ENCODE results near the gene JPT2. TPM values are rescaled to one million over a fixed set of nuclear protein-coding genes. Genes with fewer than 3 reads are reported as not detected.

Gene JPT2
- total RNA-seq, 1 donor from 2014 or later, result 180 TPM

DNA sequence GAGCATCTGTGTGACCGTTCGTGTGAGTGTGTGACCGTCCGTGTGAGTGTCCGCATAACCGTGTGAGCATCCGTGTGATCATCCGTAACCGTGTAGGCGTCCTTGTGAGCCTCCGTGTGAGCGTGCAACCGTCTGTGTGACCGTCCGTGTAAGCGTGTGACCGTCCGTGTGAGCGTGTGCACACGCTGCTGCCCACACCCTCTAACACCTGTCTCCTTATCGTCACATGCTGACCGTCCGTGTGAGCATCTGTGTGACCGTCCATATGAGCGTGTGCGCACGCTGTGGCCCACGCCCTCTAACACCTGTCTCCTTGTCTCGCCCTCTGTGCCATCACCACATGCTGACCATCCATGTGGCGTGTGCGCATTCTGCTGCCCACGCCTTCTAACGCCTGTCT, 62.2 kb downstream of the JPT2 start:
- Mint-ChIP-seq H3K9me3 (ENCODE audit: unreplicated experiment) (no peaks in the 10 kb centered on the region), H3K36me3 (ENCODE audit: low read depth, unreplicated experiment) (peaks cover 8% of the 10 kb centered on the region), H3K4me1 (ENCODE audit: unreplicated experiment) (peaks cover 2% of the 10 kb centered on the region), H3K4me3 (ENCODE audit: unreplicated experiment) (no peak overlapping the region), H3K27ac (ENCODE audit: unreplicated experiment) (no peak overlapping the region), H3K27me3 (ENCODE audit: unreplicated experiment) (peaks cover 2% of the 10 kb centered on the region)
- TF ChIP-seq, protein P1, sequence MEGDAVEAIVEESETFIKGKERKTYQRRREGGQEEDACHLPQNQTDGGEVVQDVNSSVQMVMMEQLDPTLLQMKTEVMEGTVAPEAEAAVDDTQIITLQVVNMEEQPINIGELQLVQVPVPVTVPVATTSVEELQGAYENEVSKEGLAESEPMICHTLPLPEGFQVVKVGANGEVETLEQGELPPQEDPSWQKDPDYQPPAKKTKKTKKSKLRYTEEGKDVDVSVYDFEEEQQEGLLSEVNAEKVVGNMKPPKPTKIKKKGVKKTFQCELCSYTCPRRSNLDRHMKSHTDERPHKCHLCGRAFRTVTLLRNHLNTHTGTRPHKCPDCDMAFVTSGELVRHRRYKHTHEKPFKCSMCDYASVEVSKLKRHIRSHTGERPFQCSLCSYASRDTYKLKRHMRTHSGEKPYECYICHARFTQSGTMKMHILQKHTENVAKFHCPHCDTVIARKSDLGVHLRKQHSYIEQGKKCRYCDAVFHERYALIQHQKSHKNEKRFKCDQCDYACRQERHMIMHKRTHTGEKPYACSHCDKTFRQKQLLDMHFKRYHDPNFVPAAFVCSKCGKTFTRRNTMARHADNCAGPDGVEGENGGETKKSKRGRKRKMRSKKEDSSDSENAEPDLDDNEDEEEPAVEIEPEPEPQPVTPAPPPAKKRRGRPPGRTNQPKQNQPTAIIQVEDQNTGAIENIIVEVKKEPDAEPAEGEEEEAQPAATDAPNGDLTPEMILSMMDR (IDR thresholded peaks at IDR 0.05; ENCODE audit: unreplicated experiment), result no peak
- no peak for DNase-seq (ENCODE audit: low spot score)

DNA sequence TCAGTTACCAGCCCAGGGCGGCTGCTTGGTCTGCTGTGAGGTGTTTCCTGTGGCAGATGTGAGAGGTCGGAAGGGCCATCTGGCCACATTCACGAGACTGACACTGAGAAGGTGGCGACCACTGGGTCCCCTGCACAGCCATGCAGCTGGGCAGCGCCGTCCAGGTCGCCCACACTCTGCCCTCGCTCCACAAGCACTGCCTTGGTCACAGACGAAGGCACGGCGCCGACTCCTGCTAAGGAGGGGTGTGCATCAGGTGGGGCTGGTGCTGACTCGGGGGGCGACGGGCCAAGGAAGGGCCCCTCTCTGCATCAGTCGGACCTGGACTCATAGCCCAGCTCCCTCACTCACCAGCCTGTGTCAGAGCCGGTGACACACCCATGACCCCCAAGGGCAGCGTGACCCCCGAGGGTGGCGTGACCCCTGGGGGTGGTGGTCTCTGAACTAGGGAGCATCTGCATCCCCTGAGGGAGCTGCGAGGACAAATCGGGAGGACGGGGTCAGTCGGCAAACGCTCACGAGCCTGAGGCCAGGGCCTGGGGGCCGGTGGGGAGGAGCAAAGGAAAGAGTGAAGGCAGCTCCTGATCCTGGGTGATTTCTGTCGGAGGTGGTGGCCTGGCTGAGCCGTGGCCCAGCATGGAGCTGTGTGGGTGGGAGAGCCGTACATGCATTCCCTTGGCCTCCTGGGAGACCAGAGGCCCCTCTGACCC, 62.9 kb downstream of the JPT2 start:
- Mint-ChIP-seq H3K4me1 (ENCODE audit: unreplicated experiment) (peaks cover 2% of the 10 kb centered on the region), H3K27ac (ENCODE audit: unreplicated experiment) (no peak overlapping the region), H3K4me3 (ENCODE audit: unreplicated experiment) (peak overlapping the region; percentile 7), H3K9me3 (ENCODE audit: unreplicated experiment) (no peaks in the 10 kb centered on the region), H3K27me3 (ENCODE audit: unreplicated experiment) (peaks cover 2% of the 10 kb centered on the region), H3K36me3 (ENCODE audit: low read depth, unreplicated experiment) (peaks cover 9% of the 10 kb centered on the region)
- TF ChIP-seq, protein P1 (IDR thresholded peaks at IDR 0.05; ENCODE audit: unreplicated experiment), result no peak
- DNase-seq (ENCODE audit: low spot score), result no peak

GRCh38 chr16:1741553-1742165, 63.6 kb downstream of the JPT2 start:
- H3K4me3 Mint-ChIP-seq (ENCODE audit: unreplicated experiment), result no peak overlapping the region
- no peak overlapping the region for H3K27ac Mint-ChIP-seq (ENCODE audit: unreplicated experiment)
- no peaks in the 10 kb centered on the region for H3K9me3 Mint-ChIP-seq (ENCODE audit: unreplicated experiment)

DNA sequence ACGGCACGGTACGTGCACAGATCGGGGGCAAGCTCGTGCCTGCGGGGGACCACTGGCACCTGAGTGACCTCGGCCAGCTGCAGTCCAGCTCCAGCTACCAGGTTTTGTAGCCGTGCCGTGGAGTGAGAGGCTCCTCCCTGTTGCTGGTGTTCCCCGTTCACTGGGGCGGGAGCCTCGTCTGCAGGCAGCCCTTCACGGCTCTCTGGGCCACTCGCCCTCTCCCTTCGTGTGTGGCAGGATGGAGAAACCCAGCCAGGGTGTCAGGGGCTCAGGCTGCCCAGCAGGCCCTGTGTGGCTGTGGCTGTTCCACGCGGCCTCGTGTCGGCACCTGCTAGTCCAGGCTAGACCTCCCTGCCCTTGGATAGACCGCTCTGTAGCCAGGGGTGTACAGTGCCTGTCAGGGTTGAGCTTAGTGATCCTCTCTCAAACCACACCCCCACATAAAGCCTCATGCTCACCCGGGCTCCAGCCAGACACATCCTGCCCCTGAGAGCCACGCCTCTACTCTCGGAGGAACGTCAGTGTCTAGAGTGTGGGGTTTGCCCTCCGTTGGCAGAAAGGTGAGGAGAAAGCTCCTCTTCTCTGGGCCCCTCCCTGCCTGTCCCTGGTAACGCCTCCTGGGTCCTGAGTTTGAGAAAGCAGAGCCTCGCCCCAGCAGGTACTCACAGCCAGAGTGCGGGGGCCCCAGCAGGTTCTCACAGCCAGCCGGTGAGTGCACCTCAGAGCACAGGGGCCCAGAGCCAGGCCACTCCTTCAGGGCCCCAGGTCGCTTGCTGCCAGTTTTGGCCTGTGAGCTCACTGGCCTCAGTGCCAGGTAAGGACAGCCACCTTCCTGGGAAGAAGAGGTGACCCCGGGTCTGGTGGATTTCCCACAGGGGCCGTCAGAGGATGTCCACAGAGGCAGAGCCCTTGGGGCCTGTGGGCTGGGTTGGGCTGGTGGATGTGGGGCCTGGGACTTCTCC, 65.6 kb downstream of the JPT2 start:
- Mint-ChIP-seq H3K4me1 (ENCODE audit: unreplicated experiment) (peaks cover 2% of the 10 kb centered on the region), H3K36me3 (ENCODE audit: low read depth, unreplicated experiment) (peaks cover 9% of the 10 kb centered on the region), H3K27me3 (ENCODE audit: unreplicated experiment) (peaks cover 5% of the 10 kb centered on the region), H3K4me3 (ENCODE audit: unreplicated experiment) (no peak overlapping the region), H3K9me3 (ENCODE audit: unreplicated experiment) (no peaks in the 10 kb centered on the region), H3K27ac (ENCODE audit: unreplicated experiment) (no peak overlapping the region)
- TF ChIP-seq, protein P1 (IDR thresholded peaks at IDR 0.05; ENCODE audit: unreplicated experiment), result no peak
- no peak for DNase-seq (ENCODE audit: low spot score)

More at GRCh38 chr16:1741553-1742165, 63.6 kb downstream of the JPT2 start:
- Mint-ChIP-seq H3K4me1 (ENCODE audit: unreplicated experiment) (peaks cover 2% of the 10 kb centered on the region), H3K27me3 (ENCODE audit: unreplicated experiment) (peaks cover 2% of the 10 kb centered on the region), H3K36me3 (ENCODE audit: low read depth, unreplicated experiment) (peaks cover 9% of the 10 kb centered on the region)
- TF ChIP-seq, protein P1 (IDR thresholded peaks at IDR 0.05; ENCODE audit: unreplicated experiment), result no peak
- DNase-seq (ENCODE audit: low spot score), result no peak
